ENCODE data around the gene GPR31.
"Not testable (repeated sequence)": the region's sequence is repeated elsewhere in the genome, so short reads cannot be mapped to it uniquely, and the experiment has no call there.

DNA sequence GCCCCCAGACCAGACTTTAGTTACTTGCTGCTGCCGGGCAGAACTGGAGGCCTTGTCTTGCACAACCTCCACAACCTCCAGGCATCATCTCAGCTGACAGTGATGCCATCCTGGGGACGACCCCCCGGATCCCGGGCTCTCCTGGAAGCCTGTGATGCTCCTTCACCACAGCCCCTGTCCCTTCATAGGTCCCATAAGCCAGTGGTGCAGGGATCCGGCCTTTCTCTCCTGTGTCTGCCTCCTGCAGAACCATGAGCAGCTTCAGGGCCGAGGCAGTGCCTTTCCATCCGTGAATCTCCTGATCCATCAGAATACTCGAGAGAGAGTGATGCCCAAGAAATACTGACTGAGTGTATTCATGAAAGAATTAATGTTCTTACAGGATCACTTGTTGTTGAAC, 22.3 kb upstream of the GPR31 start:
- TF ChIP-seq, protein P1, sequence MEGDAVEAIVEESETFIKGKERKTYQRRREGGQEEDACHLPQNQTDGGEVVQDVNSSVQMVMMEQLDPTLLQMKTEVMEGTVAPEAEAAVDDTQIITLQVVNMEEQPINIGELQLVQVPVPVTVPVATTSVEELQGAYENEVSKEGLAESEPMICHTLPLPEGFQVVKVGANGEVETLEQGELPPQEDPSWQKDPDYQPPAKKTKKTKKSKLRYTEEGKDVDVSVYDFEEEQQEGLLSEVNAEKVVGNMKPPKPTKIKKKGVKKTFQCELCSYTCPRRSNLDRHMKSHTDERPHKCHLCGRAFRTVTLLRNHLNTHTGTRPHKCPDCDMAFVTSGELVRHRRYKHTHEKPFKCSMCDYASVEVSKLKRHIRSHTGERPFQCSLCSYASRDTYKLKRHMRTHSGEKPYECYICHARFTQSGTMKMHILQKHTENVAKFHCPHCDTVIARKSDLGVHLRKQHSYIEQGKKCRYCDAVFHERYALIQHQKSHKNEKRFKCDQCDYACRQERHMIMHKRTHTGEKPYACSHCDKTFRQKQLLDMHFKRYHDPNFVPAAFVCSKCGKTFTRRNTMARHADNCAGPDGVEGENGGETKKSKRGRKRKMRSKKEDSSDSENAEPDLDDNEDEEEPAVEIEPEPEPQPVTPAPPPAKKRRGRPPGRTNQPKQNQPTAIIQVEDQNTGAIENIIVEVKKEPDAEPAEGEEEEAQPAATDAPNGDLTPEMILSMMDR (IDR thresholded peaks at IDR 0.05; ENCODE audit: low read length), result not testable (repeated sequence)
- not testable (repeated sequence) for TF ChIP-seq EZH2 (IDR thresholded peaks at IDR 0.05; ENCODE audit: borderline replicate concordance, low read length)

Measured in OCI-LY1 (cell line).